Measurements from ENCODE around the gene KIAA1755. TPM values are rescaled to one million over a fixed set of nuclear protein-coding genes. Genes with fewer than 3 reads are reported as not detected.
A peak's percentile ranks its signal among the peaks of the same experiment; 100 is the strongest.

KIAA1755 gene
- polyA plus RNA-seq, 1 of the 3 experiments (the other 2 are of a cell fraction) = 0.54 TPM

DNA sequence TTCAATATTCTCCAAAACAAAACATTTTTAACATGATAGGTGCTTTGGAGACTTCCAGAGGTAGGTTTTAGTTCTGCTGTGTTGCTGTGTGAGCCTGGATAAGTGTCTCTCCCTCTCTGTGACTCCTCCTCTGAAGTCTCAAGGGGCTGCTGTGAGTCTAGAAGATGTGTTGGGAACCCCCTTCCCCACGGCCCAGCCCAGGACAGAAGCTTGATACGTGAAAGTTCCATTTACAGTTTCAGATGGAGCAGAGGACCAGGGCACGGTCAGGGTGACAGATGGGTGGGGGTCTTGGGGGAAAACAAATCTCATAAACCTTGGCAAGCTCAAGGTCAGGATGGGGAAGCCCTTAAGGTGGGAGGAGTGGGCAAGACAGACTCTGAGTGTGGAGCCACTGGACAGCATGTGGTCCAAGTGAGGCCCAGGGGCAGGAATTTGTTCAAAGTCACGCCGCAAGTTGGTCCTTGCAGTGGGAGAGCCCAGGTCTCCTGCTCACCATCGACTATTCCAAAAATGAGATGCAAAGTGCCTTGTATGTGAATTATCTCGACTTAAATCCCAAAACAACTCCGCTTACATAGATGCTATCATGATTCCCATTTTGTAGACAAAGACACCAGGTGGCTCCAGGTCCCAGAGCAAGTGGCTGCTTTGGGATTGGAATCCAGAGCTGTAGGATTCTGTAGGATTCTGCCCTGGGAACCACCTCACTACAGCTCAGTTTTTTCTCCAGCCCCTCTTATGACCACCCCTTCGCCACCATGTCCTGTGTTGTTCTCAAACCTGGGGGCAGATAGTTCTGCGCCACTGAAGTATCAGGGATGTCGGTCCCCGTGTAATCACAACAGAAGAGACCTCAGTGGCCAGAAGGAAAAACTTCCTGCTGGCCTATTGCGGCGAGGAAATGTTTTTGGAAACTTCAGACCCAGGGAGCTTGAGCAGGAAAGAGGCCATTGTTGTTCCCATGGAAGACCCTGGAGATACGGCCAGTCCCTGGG, 97.4 kb downstream of the KIAA1755 start:
- WGBS (ENCODE audit: low lambda C conversion rate) = 79% methylated on average over 15 of the region's 15 CpGs
- H3K4me1 ChIP-seq (ENCODE audit: control insufficient read depth in 1 of 2, insufficient read depth in 2 of 2, low read depth in 1 of 2, low read length in 1 of 2) = peaks cover 33 to 40% of the 10 kb centered on the region in 2 experiments; a peak in 3 of 4 replicates
- H3K9me3 ChIP-seq = no peaks in the 10 kb centered on the region
- TF ChIP-seq TAF1 (IDR thresholded peaks at IDR 0.05; ENCODE audit: borderline replicate concordance, low read depth, low read length) (no peak), YY1 (IDR thresholded peaks at IDR 0.05; ENCODE audit: low read depth) (no peak), TCF12 (IDR thresholded peaks at IDR 0.05) (no peak), RFX5 (IDR thresholded peaks at IDR 0.05; ENCODE audit: low read length) (no peak), FOXJ3 (CRISPR knock-in tag; IDR thresholded peaks at IDR 0.05) (no peak), NRF1 (IDR thresholded peaks at IDR 0.05; ENCODE audit: low read depth, low read length) (no peak), TEAD4 (IDR thresholded peaks at IDR 0.05; ENCODE audit: borderline replicate concordance, insufficient read depth) (no peak), RCOR1 (IDR thresholded peaks at IDR 0.05; ENCODE audit: low read length) (no peak)
- TF ChIP-seq, protein P1, sequence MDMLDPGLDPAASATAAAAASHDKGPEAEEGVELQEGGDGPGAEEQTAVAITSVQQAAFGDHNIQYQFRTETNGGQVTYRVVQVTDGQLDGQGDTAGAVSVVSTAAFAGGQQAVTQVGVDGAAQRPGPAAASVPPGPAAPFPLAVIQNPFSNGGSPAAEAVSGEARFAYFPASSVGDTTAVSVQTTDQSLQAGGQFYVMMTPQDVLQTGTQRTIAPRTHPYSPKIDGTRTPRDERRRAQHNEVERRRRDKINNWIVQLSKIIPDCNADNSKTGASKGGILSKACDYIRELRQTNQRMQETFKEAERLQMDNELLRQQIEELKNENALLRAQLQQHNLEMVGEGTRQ (IDR thresholded peaks at IDR 0.05; ENCODE audit: borderline replicate concordance, low read depth, low read length) = no peak
- TF ChIP-seq, protein P2, sequence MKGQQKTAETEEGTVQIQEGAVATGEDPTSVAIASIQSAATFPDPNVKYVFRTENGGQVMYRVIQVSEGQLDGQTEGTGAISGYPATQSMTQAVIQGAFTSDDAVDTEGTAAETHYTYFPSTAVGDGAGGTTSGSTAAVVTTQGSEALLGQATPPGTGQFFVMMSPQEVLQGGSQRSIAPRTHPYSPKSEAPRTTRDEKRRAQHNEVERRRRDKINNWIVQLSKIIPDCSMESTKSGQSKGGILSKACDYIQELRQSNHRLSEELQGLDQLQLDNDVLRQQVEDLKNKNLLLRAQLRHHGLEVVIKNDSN (IDR thresholded peaks at IDR 0.05; ENCODE audit: borderline replicate concordance, low read depth) = no peak
- peak overlapping the region; percentile 91 for H3K4me2 ChIP-seq
- H3K36me3 ChIP-seq (replicated peaks in 1 of 2; ENCODE audit: control insufficient read depth in 1 of 2, insufficient read depth in 2 of 2, low read length in 1 of 2) = peaks cover 22 to 26% of the 10 kb centered on the region in 2 experiments
- H4K20me1 ChIP-seq (ENCODE audit: insufficient read depth) = no peaks in the 10 kb centered on the region
- H3K9me2 ChIP-seq = no peaks in the 10 kb centered on the region
- CTCF ChIA-PET = interaction anchor here (0.8 to 3.0 kb wide), 10 partner anchors 11 to 108 kb away, joined by 3 to 26 read pairs (median 11); no protein-coding TSS in a partner anchor
- H3K79me2 ChIP-seq (ENCODE audit: insufficient read depth) = peaks cover 62% of the 10 kb centered on the region
- peak overlapping the region; percentile 58 to 77 for H3K4me3 ChIP-seq (ENCODE audit: low read depth in 2 of 2, low read length in 1 of 2)
- no peak for DNase-seq
- POLR2A ChIA-PET = no interaction called here
- H3F3A ChIP-seq (replicated peaks; ENCODE audit: insufficient read depth) = peaks cover 46% of the 10 kb centered on the region
- H3K27ac ChIP-seq (ENCODE audit: low read depth in 2 of 2, low read length in 1 of 2) = peak overlapping the region in 1 of 2 experiments; percentile 26; a peak in 1 of 4 replicates
- no peaks in the 10 kb centered on the region for H3K27me3 ChIP-seq (ENCODE audit: insufficient read depth)
- H2AFZ ChIP-seq (ENCODE audit: low read depth) = no peak overlapping the region
- peak overlapping the region; percentile 70 for H3K9ac ChIP-seq

DNA sequence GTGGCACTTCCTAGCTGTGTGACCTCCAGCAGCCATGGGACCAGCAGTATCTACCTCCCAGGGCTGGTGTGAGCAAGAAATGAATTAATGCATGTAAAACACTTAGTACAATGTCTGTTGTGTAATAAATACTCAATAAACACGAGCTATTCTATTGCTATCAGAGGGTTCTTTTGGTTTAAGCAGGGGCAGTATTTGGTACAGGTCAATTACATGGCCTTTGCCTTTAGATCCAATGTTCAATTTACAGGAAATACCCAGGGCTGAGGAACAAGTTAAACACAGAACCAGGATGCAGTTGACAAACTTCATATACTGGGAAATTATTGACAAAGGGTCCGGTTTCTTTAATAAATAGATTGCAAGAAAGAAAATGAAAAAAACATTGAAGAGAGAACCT, 98.4 kb downstream of the KIAA1755 start:
- no peaks in the 10 kb centered on the region for H4K20me1 ChIP-seq (ENCODE audit: insufficient read depth)
- POLR2A ChIA-PET = no interaction called here
- CTCF ChIA-PET = interaction anchor here (2.2 to 4.2 kb wide), 3 partner anchors 59 to 105 kb away, joined by 12 to 24 read pairs (median 20); no protein-coding TSS in a partner anchor
- 0 out of 2 replicates have a peak overlapping the region, but pooled peaks have one; percentile 2 for H3K9ac ChIP-seq
- DNase-seq = no peak
- H3F3A ChIP-seq (replicated peaks; ENCODE audit: insufficient read depth) = peaks cover 43% of the 10 kb centered on the region
- H3K27ac ChIP-seq (ENCODE audit: low read depth in 2 of 2, low read length in 1 of 2) = 0 out of 4 replicates have a peak overlapping the region, but pooled peaks of 1 of the 2 experiments have one; percentile 4
- H3K4me3 ChIP-seq (ENCODE audit: low read depth in 2 of 2, low read length in 1 of 2) = peak overlapping the region in 1 of 2 experiments; percentile 77; a peak in 2 of 4 replicates
- H3K4me1 ChIP-seq (ENCODE audit: control insufficient read depth in 1 of 2, insufficient read depth in 2 of 2, low read depth in 1 of 2, low read length in 1 of 2) = peaks cover 34 to 42% of the 10 kb centered on the region in 2 experiments; a peak in 2 of 4 replicates
- H3K9me3 ChIP-seq = no peaks in the 10 kb centered on the region
- H2AFZ ChIP-seq (ENCODE audit: low read depth) = no peak overlapping the region
- peaks cover 62% of the 10 kb centered on the region for H3K79me2 ChIP-seq (ENCODE audit: insufficient read depth)
- 84% methylated on average over 2 of the region's 2 CpGs for WGBS (ENCODE audit: low lambda C conversion rate)
- H3K4me2 ChIP-seq = peak overlapping the region; percentile 91
- no peaks in the 10 kb centered on the region for H3K27me3 ChIP-seq (ENCODE audit: insufficient read depth)
- no peak for TF ChIP-seq JUND (IDR thresholded peaks at IDR 0.05)
- TF ChIP-seq, protein P3, sequence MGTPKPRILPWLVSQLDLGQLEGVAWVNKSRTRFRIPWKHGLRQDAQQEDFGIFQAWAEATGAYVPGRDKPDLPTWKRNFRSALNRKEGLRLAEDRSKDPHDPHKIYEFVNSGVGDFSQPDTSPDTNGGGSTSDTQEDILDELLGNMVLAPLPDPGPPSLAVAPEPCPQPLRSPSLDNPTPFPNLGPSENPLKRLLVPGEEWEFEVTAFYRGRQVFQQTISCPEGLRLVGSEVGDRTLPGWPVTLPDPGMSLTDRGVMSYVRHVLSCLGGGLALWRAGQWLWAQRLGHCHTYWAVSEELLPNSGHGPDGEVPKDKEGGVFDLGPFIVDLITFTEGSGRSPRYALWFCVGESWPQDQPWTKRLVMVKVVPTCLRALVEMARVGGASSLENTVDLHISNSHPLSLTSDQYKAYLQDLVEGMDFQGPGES (IDR thresholded peaks at IDR 0.05; ENCODE audit: low read depth, low read length) = no peak
- TF ChIP-seq NFIC (IDR thresholded peaks at IDR 0.05; ENCODE audit: borderline replicate concordance) = no peak
- no peak for TF ChIP-seq EZH2phosphoT487 (IDR thresholded peaks at IDR 0.05; ENCODE audit: borderline replicate concordance, low read depth)
- TF ChIP-seq, protein P4, sequence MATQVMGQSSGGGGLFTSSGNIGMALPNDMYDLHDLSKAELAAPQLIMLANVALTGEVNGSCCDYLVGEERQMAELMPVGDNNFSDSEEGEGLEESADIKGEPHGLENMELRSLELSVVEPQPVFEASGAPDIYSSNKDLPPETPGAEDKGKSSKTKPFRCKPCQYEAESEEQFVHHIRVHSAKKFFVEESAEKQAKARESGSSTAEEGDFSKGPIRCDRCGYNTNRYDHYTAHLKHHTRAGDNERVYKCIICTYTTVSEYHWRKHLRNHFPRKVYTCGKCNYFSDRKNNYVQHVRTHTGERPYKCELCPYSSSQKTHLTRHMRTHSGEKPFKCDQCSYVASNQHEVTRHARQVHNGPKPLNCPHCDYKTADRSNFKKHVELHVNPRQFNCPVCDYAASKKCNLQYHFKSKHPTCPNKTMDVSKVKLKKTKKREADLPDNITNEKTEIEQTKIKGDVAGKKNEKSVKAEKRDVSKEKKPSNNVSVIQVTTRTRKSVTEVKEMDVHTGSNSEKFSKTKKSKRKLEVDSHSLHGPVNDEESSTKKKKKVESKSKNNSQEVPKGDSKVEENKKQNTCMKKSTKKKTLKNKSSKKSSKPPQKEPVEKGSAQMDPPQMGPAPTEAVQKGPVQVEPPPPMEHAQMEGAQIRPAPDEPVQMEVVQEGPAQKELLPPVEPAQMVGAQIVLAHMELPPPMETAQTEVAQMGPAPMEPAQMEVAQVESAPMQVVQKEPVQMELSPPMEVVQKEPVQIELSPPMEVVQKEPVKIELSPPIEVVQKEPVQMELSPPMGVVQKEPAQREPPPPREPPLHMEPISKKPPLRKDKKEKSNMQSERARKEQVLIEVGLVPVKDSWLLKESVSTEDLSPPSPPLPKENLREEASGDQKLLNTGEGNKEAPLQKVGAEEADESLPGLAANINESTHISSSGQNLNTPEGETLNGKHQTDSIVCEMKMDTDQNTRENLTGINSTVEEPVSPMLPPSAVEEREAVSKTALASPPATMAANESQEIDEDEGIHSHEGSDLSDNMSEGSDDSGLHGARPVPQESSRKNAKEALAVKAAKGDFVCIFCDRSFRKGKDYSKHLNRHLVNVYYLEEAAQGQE (IDR thresholded peaks at IDR 0.05; ENCODE audit: low read depth, low read length) = no peak
- H3K9me2 ChIP-seq = no peaks in the 10 kb centered on the region
- peaks cover 28 to 31% of the 10 kb centered on the region in 2 experiments for H3K36me3 ChIP-seq (replicated peaks in 1 of 2; ENCODE audit: control insufficient read depth in 1 of 2, insufficient read depth in 2 of 2, low read length in 1 of 2)

Measured in SK-N-SH (cell line).